NCI-H345 (cell line): ENCODE data around the gene HK1.
A peak's percentile ranks its signal among the peaks of the same experiment; 100 is the strongest.
"Not testable (repeated sequence)": the region's sequence is repeated elsewhere in the genome, so short reads cannot be mapped to it uniquely, and the experiment has no call there.

Experiments used
- DNase-seq: peaks from one replicate; lab custom pipeline; 2025; lab: John Stamatoyannopoulos, UW

Gene HK1

DNA sequence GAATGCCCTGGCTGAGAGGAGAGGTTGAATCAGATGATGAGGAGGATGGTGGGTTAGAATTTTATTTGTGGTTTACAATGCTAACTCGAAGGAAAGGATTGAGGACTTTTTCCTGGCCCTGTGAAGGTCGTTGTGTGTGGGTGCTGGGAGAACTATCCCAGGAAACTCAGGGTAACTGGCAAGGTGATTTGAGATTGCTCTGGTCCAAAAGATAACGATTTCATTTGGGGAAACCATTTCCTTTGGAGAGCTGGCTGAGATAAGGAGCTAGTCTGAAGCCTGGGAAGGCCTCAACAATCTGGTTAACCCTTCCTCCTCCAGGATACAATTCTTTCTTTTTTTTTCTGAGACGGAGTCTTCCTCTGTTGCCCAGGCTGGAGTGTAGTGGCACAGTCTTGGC lies 33.0 kb downstream of the HK1 start:
- no peak for DNase-seq

DNA sequence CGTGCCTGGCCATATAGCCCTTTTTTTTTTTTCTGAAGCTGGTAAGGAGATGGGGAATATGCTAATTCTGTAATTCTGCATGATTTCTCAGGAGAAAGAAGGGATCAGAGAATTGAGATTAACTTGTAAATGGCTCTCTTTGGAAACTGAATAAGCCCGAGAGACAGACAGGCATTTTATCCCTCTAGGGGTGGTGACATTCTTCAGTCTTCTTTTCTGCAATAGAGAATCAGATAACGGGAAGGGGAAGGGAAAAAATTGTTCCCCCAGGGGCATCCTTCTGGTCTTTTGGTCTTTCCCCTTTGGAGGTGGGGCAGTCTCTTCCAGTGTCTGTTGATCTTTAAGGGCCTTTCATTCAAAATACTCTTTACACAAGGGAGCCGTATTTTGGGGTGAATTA lies 34.2 kb downstream of the HK1 start:
- no peak for DNase-seq

DNA sequence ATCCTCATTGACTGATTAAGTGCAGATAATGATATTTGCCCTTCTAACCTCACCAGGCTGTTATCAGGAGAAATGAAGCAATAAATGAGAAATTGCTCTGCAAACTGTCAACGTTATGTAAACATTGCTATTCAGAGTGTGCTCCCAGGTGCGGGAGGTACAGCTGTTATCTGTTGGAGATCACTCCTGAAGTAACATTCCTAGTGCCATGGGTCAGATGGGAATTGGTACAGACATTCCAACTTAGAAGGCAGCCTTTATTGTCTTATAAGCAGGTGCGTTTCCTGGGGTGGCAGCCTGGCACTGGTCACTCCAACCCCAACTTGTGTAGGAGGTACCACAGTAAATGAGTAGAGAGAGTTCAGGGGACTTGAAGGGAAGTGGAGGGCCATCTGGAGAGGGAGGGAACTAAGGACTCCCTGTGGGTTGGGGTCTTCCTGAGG lies 36.8 kb downstream of the HK1 start:
- no peak for DNase-seq

DNA sequence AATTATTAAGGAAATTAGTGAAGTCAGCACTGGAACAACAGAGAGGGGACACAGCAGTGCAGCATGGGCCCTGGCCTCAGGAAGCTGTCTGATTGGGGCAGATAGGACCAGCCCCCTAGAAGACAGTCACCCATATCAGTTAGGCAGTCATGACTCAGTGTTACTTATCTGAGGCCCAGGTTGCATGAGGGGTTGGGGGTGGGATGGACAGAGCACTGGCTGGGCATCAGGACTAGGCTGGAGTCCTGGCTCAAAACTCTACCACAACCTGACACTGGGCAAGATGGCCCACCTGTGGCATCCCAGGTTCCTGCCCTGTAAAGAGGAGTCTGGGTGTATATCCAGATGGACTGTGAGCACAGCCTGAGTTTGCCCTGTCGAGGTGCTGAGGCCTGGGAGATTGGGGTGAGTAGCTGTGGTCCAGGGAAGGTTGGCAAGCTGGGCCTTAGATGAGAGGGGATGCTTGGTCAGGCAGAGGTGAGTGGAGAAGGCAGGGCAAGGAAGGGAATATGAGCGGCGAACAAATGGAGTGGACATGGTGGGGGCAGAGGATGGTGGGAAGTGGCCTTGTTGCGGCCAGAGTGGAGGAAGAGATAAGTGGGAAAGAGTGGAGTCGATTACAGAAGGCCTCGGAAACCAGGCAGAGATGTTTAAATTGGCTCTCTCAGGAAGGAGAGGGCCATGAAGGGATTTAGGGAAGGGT lies 37.5 kb downstream of the HK1 start:
- no peak for DNase-seq

DNA sequence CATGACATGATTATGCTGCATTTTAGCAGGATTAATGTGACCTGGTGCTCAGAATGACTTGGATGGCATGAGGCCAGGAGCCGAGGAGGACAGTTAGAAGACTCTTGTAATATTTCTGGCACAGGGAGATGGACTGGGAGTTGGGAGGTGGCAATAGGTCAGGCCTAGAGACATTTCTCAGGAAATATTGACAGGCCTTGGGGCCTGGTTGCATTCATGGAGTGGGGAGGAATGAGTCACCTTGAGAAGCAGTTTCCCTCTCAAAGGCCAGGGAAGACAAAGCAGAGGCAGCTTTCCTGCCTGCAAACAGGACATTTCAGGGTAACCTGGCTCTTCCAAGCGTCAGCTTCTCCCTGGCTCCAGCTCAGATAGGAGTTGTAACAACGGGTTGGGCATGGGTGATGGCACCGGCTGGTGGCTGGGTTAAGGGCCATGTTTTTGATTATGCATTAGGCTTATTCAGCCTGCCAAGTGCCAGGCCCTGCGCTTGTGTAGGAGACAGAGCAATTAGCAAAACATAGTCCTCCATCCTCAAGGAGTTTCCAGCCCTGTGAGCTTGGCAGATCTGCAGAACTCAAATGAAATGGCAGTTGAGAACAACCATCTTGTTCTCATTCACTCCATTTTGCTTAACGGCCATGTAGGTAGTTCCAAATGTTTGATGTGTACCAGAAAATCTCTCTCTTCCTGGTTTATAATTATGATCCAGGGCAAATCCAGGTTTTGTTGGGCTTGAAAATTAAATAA lies 38.2 kb downstream of the HK1 start:
- DNase-seq: no peak

DNA sequence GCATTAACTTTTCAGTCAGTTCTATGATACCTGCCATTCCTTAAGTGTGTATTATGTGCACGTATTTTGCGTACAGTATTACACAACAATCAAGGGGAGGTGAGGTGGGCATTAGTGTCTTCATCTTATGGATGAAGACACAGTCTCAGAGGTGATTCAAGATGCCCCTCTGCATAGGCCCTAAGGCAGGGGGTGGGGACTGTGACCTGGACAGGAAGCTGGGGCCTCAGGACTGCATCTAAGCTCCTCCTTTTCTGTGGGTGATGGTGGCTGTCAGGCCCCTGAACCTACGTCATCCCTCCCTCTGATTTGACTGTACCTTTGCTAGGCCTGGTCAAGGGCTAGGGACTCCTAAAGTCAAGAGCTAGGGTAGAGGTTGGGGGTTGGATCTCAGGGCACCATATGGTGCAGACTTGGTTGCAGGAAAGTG lies 38.9 kb downstream of the HK1 start:
- DNase-seq: no peak

DNA sequence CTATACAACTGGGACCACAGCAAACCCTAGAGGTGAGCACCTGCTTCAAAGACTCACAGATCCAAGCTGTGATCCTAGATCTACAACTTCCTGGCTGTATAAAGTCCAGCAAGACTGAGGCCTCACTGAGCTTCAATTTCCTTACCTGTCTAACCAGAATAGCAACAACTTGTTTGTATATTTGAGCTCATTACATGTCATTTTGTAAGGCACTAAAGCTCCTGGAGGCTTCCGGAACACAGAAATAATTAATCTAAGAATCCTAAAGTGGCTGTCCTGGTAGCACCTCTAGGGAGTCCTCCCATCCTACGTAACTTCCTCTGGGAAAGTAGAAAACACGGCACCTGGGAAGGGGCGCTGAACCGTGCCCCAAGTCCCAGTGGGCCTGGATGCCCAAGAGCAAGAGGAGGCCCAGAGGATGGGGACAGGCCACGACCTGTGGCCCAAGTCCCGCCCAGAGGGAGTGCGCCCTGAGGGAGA lies 39.4 kb downstream of the HK1 start:
- no peak for DNase-seq

DNA sequence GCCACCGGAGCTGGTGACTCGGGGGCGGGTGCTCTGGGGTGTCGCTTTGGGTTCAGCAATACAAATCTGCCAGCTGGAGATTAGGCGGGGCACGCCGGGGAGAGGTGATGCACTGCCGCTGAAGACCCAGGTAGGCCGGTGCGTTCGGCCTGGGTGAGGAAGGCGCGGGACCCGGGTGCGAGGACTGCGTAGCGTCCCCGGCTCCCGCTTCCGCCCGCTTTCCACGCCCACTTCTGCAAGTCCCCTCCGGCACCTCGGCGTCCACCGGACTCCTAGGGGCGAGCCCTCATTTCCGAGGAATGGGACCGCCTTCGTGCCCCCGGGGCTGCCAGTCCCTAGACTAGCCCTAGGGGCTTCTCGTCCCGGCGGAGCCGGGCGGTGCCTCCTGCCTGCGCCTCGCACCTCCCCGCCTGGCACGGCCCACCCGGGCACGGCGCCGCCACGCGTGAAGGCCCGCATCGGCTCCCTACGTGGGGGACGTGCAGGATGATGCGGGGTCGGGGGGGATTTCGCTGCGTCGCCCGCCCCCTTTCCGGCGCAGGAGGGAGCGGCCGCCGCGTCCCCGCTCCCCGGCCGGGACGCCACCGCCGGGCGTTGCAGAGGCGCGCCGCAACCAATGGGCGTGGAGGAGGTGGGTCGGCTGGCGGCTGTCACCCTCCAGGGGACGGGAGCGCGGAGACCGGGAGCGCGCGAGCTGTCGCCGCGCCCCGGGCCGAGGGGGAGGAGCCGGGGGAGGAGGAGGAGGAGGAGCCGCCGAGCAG lies 40.0 kb downstream of the HK1 start:
- DNase-seq: peak; percentile 84

DNA sequence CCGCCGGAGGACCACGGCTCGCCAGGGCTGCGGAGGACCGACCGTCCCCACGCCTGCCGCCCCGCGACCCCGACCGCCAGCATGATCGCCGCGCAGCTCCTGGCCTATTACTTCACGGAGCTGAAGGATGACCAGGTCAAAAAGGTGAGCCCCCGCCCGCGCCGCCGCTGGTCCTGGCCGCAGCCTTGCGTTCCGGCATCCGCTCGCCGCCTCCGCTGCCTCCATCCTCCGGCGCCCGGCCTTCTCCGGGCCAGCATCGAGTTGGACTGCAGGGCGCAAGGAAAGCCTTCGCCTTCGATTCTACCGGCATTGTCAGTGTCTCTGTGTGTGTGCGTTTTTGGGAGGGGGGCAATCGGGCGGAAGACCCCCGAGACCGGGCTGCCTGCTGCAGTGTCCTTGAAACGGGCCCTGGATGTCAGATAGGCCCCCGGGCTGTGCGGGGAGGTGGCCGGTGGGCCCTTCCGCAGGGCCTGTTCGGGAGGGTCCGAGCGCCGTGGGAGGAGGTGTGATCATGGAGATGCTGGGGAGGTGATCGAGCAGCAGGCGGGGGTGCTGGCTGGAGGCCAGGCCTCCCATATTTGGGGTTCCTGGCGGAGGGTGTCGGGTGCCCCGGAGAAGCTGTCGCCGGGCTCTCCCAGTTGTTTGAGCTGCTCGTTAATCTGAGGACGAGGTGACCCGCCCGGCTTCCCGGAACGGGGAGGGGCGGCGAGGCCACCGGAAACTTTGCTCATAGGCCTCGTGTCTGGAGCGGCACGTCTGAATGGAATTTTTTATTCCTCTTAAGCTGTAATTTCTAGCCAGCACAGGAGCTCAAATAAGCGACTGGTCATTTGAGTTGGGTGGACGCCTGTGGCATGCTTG lies 40.8 kb downstream of the HK1 start:
- DNase-seq: no peak

DNA sequence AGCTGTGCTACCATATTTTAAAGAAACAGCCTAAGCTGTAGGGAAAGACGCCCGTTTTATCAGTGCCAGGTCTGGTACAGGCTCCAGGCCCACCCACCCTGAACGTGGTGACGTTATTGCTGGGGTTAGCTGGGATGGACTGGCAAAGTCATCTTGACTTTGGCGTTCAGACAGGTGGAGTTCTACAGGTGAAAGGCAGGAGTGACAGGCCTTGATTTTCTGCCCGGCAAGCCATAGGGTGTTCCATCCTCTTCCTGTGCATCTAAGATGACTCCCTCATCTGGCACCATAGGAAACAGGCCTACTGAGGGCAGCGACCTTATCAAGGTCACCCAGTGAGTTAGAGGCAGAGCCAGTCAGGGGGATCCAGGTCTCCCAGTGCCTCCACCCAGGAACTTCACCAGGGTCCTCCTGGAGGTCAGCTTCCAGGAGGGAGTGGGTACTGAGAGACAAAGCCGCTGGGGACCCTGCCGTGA lies 41.6 kb downstream of the HK1 start:
- DNase-seq: no peak

DNA sequence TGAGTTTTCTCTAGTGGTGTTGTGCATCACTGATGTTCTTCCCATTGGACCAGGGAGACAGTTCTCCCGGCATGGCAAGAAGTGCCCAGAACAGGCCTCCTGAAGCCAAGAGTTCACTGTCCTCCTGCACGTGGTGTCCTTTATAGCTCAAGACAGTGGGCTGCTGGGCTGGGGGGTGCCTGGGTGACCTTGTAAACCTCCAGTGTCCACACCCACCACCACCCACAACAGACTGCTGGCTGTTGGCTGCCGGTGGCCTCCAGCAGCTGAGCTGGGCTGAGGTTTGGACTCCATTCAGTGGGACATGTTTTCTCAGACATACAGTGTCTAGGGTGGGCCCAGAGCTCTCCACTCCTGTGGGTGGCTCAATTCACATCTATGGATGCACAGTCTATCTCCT lies 42.2 kb downstream of the HK1 start:
- DNase-seq: no peak

DNA sequence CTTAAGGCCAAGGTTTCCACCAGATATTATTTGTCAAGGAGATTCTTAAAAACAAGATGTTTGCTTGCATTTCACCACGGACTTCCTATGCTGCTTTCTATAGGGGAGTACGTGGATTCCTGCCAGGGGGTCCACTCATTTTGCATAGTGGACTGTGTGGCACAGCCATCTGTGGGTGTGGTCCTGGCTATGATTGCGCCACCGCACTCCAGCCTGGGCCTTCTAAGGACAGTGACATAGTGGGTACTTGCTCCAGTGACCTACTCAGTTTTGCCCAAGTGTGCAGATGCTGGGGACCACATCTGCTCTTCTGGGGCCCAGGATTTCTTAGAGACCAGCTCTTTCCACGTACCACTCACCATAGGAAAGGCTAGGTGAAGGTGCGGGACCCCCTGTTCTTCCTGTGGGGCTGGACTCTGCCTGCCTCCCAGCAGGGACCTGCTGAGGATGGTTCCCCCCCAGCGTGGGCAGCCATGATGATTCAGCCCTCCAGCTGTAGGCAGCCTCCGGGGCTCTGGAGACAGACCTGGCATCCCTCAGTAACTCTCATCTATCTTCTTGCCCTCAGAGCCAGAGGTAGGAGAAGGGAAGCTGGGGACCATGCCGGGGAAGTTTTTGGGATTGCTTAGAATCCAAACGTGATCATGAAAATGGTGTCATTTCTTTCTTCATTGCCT lies 42.9 kb downstream of the HK1 start:
- DNase-seq: no peak

DNA sequence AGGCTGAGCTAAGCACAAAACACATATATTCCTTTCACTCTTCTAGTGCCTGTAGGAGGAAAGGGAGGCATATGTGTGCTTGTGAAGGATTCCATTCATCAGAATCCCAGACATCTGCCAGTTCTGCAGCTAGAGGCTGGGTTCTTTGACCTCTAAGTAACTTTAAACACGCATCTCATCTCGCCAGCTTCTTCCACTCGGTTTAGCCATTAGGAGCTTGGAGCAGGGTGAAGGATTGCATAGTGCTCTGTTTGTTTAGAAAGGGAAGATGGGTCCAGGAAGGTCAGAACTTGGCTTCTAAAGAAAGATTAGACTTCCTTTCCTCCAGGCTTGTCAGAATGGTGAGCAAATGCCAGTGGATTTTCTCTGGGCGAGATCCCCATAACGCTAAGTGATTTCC lies 43.6 kb downstream of the HK1 start:
- DNase-seq: no peak

DNA sequence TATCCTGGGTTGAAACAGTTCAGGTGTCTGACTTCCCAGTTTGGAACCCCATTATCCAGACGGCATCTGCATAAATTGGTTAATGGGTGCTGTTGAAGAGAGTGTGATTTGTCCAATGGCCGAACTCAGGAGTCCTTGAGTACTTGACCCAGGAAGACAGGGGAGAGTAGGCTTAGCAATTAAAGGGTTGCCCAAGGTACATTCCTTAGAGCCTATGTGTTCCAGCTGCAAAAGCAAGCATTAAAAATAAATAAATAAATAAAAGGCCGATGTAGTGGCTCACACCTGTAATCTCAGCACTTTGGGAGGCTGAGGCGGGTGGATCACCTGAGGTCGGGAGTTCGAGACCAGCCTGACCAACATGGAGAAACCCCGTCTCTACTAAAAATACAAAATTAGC lies 44.0 kb downstream of the HK1 start:
- DNase-seq: not testable (repeated sequence)

DNA sequence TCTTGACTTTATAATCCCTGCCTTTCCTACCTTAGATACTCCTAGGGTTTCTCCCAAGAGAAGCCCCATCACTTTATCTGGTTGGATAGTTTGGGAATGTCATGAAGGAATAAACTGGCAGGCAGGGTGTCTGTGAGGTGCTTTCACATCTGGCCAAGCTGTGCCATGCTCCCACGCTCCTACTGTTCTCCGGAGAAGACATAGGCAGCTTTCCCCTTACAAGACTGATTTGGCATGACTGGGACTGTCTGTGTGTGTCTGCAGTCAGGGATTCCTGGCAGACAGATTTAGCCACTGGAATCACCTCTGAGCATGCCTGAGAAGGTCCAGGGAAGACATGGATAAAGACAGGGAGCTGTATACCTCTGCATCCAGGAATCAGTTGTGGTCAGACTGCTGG lies 45.3 kb downstream of the HK1 start:
- no peak for DNase-seq

DNA sequence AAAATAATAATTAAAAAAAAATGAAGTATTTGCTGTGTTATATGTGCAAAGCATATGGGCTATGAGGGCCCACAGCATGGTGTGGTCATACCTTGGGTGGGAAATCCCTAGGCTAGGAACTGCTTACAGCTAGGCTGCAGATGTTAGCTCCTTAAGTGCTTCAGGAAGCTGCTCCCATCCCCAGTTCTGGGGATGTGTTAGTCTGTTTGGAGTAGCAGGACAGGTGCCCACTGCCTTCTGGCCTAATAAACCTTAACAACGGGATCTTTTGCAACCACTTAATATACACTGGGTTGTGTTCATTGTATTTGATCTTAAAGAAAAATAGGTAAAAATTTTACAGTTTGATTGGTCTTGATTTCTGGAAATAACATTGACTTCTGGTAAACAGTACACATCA lies 46.3 kb downstream of the HK1 start:
- no peak for DNase-seq

DNA sequence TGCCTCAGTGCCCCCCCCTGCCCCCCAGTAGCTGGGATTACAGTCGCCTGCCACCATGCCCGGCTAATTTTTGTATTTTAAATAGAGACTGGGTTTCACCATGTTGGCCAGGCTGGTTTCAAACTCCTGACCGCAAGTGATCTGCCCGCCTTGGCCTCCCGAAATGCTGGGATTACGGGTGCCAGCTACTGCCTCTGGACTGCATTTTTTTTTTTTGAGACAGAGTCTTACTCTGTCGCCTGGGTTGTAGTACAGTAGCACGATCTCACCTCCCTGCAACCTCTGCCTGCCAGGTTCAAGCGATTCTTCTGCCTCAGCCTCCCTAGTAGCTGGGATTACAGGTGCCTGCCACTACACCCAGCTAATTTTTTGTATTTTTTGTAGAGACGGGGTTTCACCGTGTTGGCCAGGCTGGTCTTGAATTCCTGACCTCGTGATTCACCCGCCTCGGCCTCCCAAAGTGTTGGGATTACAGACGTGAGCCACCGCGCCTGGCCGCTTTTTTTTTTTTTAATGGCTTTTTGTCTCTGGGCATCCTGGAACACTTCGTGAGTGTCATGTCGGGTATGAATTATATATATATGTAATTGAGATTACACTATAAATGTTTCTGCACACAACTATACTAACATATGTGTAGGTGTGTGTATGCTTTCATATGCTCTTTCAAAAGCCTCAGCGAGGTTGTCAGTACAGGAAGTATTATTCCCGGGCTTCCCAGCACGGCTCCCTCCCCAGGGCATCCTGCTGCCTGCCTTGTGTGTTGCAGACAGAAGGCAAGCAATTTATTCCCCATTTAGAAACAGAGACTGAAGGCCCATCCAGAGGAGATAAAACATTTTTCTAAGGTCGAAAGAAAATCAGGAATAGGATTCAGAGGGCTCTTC lies 47.6 kb downstream of the HK1 start:
- DNase-seq: not testable (repeated sequence)

DNA sequence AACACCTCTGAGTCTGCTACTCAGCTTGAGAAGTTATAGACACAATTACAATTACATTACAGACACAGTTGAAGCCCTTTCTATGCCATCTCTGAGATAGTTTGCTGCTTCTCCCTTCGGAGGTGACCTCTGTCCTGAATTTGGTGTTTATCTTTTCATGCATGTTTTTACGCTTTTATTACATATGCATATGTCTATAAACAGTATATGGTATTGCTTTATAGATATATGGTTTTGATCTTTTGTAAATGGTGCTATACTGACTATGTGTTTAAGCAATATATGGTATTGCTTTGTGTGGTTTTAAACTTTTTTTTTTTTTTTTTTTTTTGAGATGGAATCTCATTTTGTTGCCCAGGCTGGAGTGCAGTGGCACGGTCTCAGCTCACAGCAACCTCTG lies 48.4 kb downstream of the HK1 start:
- no peak for DNase-seq

DNA sequence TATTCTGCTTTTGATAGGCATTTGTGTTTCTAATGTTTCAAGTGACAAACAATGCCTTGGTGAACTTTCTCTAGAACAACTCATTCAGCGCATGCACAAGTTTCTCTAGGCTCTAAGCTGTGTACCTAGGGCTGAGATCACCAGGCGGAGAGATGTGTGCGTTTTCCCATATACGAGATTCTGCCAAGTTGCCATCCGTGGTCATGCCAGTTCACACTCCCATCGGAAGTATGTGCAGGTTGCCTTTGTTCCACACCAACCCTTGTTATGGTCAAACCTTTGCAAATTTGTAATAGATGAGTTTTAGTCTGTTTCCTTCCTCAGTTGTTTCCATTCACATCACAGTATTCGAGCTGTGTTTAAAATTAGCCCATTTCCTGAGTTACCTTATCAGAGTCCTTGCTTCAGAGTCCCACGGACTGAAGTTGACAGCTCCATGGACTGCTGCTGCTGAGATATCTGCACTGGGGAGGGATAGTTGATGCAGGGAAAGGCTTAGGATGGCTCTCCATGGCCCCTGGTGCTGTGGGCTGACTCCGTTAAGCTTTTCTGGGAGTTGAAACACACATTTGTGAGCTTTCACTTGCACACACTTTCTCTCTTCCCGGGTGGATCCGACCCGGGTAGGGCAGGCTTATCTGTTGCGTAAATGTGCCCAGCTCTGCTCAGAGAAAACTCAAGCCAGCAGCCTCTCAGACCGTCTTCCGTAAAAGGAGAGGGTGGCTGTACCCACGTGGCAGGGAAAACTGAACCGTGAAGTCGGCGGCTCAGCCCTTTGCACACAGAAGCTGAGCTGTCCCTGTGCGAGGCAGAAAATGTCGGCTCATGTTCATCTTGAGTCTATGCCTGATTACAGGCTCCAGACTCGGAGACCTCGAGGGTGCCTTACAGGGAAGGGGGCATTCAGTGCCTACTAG lies 49.4 kb downstream of the HK1 start:
- DNase-seq: no peak
